NB4 (cell line): Measurements from ENCODE around the gene ANKZF1.

Experiments used
- DNase-seq: peaks from one replicate; pipeline ENCODE4 v3.0.0; 2010; ENCODE audit warnings: low read depth
- H3K4me3 ChIP-seq: one replicate; pipeline ENCODE4 v1.5.1; 2011; ENCODE audit warnings: mild to moderate bottlenecking, low read depth, low read length, moderate library complexity
- CTCF ChIP-seq: IDR thresholded peaks from one replicate; pipeline ENCODE4 v1.5.1; 2012; ENCODE audit warnings: low read depth, low read length
- MAX ChIP-seq: IDR thresholded peaks from 2 replicates; pipeline ENCODE4 v1.6.1; 2011; ENCODE audit warnings: low read depth, low read length
- MYC ChIP-seq: IDR thresholded peaks from 2 replicates; pipeline ENCODE4 v1.6.1; 2011; ENCODE audit warnings: low read depth, low read length
- POLR2A ChIP-seq: IDR thresholded peaks from 2 replicates; pipeline ENCODE4 v1.6.1; 2011; ENCODE audit warnings: mild to moderate bottlenecking; ENCODE audit not compliant: insufficient read length; ENCODE audit errors: extremely low read depth

The ANKZF1 gene

GRCh38 chr2:219213026-219213415 lies 16.6 kb upstream of the ANKZF1 start:
- H3K4me3 ChIP-seq, result no peak overlapping the region
- TF ChIP-seq MYC (no peak), CTCF (no peak), POLR2A (no peak), MAX (no peak)
- no peak for DNase-seq

- no peak for DNase-seq
- no peak for TF ChIP-seq MYC
- no peak for TF ChIP-seq POLR2A
- no peak for TF ChIP-seq CTCF
- TF ChIP-seq MAX, result no peak
- H3K4me3 ChIP-seq, result no peak overlapping the region
Observed at GRCh38 chr2:219213486-219214071, 16.0 kb upstream of the ANKZF1 start.

- DNase-seq, result no peak
- TF ChIP-seq POLR2A, result no peak
- TF ChIP-seq CTCF, result no peak
- no peak for TF ChIP-seq MYC
- TF ChIP-seq MAX, result no peak
- no peak overlapping the region for H3K4me3 ChIP-seq
Observed at GRCh38 chr2:219214141-219214540, 15.5 kb upstream of the ANKZF1 start.

- no peak for DNase-seq
- TF ChIP-seq MAX (no peak), POLR2A (no peak), CTCF (no peak), MYC (no peak)
- no peak overlapping the region for H3K4me3 ChIP-seq
Observed at GRCh38 chr2:219214786-219215185, 14.8 kb upstream of the ANKZF1 start.

- no peak for DNase-seq
- TF ChIP-seq POLR2A (no peak), CTCF (no peak), MYC (no peak), MAX (no peak)
- H3K4me3 ChIP-seq, result no peak overlapping the region
Observed at GRCh38 chr2:219215871-219216534, 13.6 kb upstream of the ANKZF1 start.
